Prostate gland (tissue), 2 donors: ENCODE data around the gene MAML3.

ENCODE experiments used
- POLR2A ChIP-seq: fragments of 450-650 bp; IDR thresholded peaks from one replicate; pipeline ENCODE4 v1.6.1; 2016; ENCODE audit warnings: antibody characterized with exemption, mild to moderate bottlenecking
- TF ChIP-seq, protein P1 (sequence below), 4 experiments: fragments of 200-600 bp in 2 of 4; fragments of 450-650 bp in 2 of 4; sonication (generic) in 2 of 4; IDR thresholded peaks; 1 replicate in 3 of 4; 2 replicates in 1 of 4; pipeline ENCODE4 v1.5.1; 2016 to 2019; ENCODE audit warnings: antibody characterized with exemption in 4 of 4, mild to moderate bottlenecking in 2 of 4, moderate library complexity in 2 of 4

DNA sequence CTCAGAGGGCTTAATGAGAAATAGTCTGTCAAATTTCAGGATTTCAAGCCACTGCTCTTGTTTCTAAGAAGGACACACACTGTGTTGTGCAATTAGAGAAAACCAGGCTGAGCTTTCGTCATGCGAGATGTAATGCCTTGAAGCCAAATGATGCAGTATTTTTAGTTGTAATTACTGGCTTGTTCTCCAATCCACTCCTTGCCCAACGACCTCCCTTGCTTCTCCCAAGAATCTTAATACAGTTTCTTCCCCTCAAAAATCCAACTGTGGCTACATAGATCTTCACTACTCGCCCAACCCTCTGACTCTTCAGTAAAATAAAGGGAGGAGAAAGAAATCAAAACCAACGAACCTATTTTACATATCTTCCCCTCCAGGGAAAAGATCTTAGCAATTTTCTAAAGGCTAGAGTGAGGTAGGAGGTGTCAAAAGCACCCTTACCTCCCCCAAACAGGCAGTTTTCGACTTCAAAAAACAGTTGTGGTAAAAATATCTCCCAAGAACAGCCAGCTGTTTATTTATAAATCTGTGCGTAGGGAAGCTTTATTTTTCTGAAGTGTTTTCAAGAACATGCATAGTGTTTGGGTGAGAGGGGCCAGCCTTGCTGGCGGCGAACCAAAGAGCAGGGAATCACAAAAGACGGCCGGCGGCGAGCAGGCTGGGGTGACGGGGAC, 419.6 kb downstream of the MAML3 start:
- TF ChIP-seq, protein P1, sequence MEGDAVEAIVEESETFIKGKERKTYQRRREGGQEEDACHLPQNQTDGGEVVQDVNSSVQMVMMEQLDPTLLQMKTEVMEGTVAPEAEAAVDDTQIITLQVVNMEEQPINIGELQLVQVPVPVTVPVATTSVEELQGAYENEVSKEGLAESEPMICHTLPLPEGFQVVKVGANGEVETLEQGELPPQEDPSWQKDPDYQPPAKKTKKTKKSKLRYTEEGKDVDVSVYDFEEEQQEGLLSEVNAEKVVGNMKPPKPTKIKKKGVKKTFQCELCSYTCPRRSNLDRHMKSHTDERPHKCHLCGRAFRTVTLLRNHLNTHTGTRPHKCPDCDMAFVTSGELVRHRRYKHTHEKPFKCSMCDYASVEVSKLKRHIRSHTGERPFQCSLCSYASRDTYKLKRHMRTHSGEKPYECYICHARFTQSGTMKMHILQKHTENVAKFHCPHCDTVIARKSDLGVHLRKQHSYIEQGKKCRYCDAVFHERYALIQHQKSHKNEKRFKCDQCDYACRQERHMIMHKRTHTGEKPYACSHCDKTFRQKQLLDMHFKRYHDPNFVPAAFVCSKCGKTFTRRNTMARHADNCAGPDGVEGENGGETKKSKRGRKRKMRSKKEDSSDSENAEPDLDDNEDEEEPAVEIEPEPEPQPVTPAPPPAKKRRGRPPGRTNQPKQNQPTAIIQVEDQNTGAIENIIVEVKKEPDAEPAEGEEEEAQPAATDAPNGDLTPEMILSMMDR (IDR thresholded peaks at IDR 0.05) = no peak
- TF ChIP-seq POLR2A = no peak
